HFF-Myc (cell line): Measurements from ENCODE around the gene CLASP1.
A peak's percentile ranks its signal among the peaks of the same experiment; 100 is the strongest.

ENCODE experiments used
- DNase-seq: peaks from one replicate; pipeline ENCODE4 v3.0.0-alpha.2; 2011; ENCODE audit warnings: low read depth; ENCODE audit errors: extremely low read depth
- H3K4me3 ChIP-seq: replicated peaks from 2 replicates; pipeline ENCODE4 v1.5.1; 2011; ENCODE audit warnings: low read depth, mild to moderate bottlenecking, control low read depth, low read length
- CTCF ChIP-seq: IDR thresholded peaks from 2 replicates; pipeline ENCODE4 v1.5.1; 2012; ENCODE audit warnings: mild to moderate bottlenecking, low read depth, low read length, control low read depth; ENCODE audit errors: missing control alignments

Gene CLASP1

DNA sequence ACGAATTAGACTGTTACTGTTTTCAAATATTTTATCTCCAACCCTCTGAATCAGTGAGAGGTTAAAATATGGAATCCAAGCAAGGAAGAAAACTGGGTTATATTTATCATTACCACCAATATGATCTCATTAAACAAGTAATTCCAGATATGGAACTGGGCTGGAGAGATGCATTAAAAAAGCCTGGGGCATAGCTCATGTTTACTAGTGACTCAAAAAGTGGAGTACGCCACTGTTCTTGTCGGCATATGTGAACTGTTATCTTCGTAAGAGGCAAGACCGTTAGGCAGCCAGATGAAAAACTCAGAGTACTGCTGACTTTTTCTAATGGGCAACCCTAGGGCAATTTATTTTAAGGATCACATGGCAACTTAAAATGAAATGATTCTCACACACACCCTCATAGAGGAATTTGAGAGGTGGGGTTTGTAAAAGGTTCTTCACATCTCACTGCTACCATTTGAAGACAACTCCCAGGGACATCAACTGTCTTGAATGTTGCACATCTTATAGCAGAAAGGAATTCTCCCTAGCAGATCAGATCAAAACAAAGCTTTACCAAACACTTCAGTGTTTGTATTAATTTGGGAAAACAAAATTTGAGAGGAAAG is 259.1 kb downstream of the CLASP1 start:
- no peak for TF ChIP-seq CTCF
- no peak overlapping the region for H3K4me3 ChIP-seq
- DNase-seq, result no peak

GRCh38 chr2:121388371-121388770 is 260.9 kb downstream of the CLASP1 start:
- no peak for TF ChIP-seq CTCF
- no peak overlapping the region for H3K4me3 ChIP-seq
- no peak for DNase-seq

DNA sequence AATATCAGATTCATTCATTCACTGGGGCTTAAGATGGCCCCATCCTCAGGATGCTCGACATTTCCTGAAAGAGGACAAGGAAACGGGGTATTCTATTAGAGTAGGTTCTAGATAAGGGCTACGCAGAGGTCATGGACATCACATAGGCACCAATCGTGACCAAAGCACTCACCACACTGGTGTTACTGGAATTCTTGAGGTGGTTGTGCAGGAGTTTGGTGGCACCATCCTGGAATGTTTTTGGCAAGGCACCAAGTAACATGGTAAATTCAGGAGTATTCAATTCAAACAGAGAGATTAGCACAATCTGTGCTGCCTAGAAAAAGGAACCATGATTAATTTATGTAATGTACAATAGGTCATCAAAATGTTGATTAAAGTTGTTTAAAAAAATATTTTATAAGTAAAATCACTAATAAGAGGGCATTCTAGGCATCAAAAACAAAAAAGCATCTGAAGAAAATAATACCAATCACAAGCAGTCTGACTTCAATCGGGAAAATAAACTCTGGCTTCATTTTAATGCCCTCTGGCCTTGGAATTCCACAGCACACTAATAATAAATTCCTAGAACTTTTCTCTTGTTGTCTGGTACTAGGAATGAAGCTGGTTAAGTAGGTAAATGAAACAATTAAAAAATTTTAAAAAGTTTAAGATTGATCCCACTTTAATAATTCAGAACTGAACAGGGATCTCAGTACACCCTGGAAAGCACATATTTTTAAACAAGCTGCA is 261.5 kb downstream of the CLASP1 start:
- no peak overlapping the region for H3K4me3 ChIP-seq
- no peak for TF ChIP-seq CTCF
- DNase-seq, result no peak

DNA sequence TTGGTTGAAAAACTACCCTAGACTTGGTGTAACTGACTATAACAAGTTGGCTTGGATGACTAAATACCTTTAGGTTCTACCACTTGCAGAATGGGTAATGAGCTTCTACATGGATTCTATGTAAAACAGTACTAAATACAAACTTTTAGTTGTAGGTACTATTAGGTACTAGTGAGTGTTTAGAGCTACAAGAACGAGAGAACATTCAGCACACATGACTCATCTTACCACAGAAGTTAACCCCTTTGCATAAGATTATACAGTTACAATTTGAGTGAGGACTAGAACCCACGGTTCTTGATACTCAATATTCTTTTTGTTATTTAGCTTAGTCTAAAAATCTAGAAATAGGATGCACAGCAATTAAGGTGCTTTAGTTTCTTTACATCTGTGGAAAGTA is 262.6 kb downstream of the CLASP1 start:
- no peak for TF ChIP-seq CTCF
- DNase-seq, result no peak
- no peak overlapping the region for H3K4me3 ChIP-seq

GRCh38 chr2:121386102-121386501 is 263.2 kb downstream of the CLASP1 start:
- no peak for TF ChIP-seq CTCF
- no peak for DNase-seq
- no peak overlapping the region for H3K4me3 ChIP-seq

- peak; percentile 22 for TF ChIP-seq CTCF
- no peak overlapping the region for H3K4me3 ChIP-seq
- no peak for DNase-seq
Measured at GRCh38 chr2:121382744-121383143, 266.5 kb downstream of the CLASP1 start.
